ENCODE results near the gene CAPZA3.
"Not testable (repeated sequence)": the region's sequence is repeated elsewhere in the genome, so short reads cannot be mapped to it uniquely, and the experiment has no call there.

Gene CAPZA3

DNA sequence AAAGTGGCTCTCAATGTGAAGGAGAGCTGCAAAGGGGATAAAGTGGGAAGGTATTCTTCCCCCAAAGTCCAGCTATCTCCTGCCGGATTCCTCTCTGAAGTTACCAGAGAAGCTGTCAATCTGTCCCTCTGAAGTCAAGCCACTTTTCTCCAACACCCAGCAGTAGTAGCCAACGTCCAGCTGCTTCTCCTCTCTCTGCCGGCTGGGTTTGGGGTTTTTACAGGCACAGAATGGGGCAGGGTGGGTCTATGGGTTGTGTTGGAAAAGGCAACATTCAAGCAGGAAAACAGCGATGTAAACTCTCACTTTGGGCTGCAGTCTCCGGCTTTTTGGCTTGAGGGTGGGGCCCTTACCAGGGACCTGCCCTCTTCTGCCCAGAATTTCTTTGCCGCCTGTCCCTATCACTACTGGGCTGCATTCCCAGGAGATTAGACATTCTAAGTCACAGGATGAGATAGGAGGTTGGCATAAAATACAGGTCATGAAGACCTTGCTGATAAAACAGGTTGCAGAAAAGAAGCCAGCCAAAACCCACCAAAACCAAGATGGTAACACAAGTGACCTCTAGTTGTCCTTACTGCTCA, 16.3 kb downstream of the CAPZA3 start:
- DNase-seq = no peak

DNA sequence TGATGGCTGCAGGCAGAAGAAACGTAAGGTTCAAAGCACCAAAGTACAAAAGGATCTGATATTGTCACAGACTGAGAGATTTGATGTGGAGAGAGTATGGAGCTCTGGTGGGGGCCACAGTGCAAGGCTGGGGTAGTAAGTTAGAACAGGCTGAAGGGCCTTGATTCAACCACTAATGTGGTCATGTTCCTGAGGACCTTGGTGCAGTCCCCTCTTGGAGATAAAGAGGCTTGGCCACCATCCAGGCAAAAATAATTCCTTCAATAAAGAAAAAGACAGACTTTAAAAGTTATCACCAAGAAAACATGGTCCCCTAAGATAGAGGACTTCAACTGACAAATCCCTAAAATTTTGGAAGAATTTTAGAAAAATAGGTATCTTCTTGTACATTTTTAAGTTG, 17.4 kb downstream of the CAPZA3 start:
- no peak for DNase-seq

DNA sequence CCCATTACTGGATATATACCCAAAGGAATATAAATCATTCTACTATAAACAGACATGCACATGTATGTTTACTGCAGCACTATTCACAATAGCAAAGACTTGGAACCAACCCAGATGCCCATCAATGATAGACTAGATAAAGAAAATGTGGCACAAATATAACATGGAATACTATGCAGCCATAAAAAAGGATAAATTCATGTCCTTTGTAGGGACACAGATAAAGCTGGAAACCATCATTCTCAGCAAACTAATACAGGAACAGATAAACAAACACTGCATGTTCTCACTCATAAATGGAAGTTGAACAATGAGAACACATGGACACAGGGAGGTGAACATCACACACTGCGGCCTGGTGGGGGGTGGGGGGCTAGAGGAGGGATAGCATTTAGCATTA, 28.6 kb downstream of the CAPZA3 start:
- DNase-seq = not testable (repeated sequence)

DNA sequence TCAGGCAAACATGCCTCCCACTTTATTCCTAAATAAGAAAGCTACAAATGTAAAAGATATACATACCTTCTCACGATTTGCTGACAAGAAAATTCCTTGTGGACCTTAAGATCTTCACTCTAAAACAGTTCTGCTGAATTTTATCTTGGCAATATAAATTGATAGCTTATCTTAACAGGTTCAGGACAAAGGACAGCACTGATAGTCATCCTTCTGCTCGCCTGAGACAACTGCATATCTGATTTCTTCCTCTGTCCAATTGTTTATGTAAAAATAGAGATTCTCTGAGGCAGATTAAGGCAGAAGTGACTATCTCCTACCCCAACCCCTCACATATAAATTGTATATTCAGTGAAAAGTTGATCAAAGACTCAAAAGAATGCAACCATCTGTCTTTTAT, 44.9 kb downstream of the CAPZA3 start:
- no peak for DNase-seq

DNA sequence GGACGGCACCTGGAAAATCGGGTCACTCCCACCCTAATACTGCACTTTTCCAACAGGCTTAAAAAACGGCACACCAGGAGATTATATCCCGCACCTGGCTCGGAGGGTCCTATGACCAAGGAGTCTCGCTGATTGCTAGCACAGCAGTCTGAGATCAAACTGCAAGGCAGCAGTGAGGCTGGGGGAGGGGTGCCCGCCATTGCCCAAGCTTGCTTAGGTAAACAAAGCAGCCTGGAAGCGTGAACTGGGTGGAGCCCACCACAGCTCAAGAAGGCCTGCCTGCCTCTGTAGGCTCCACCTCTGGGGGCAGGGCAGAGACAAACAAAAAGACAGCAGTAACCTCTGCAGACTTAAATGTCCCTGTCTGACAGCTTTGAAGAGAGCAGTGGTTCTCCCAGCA, 47.5 kb downstream of the CAPZA3 start:
- DNase-seq = not testable (repeated sequence)

Measured in NCI-H2171 (cell line).